ENCODE measurements around the gene SCAMP1.

Gene SCAMP1

DNA sequence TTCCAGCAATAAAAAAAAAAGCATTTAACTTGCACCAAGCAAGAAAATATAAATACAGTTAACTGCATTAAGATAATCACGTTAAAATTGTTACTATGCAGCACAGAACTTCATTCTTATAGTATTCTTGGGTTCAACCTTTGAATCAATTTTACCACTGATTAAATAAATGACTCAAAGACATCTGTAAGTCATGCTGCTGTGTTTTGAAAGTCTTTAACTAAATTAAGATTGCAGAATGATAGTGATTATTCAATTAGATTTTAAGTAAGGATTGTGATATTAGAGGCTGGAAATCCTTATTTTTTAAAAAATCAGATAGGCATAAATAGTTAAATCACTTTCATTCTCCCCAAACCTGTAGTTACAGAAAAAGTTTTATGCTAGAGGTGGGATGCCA, 116.4 kb downstream of the SCAMP1 start:
- H3K27ac Mint-ChIP-seq, result no peak overlapping the region
- DNase-seq (ENCODE audit: low spot score in 2 of 2), result no peak
- H3K27me3 Mint-ChIP-seq, result no peaks in the 10 kb centered on the region
- H3K4me1 Mint-ChIP-seq, result no peaks in the 10 kb centered on the region
- no peak overlapping the region for H3K4me3 Mint-ChIP-seq
- no peak for ATAC-seq (ENCODE audit: low read depth)
- H3K36me3 Mint-ChIP-seq, result peaks cover 6% of the 10 kb centered on the region
- H3K9me3 Mint-ChIP-seq, result no peaks in the 10 kb centered on the region

DNA sequence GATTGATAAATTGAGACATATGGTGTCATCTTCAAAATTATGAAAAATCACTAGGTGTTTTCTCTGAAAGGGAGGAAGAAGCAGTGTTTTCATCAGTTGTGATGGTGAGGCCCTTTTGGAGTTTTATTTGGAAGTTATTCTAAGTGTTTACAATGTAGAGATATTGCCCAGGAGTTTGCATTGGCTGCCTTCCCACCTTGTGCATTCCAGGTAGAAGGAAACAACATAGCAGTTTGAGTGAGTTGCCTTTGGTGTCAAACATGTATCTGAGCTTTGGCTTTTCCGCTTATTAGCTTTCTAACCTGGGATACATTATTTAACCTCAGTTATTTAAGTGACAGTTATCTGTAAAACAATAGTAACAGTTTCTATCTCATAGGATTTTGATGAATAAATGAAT, 122.5 kb downstream of the SCAMP1 start:
- peaks cover 2% of the 10 kb centered on the region for H3K36me3 Mint-ChIP-seq
- H3K9me3 Mint-ChIP-seq, result no peaks in the 10 kb centered on the region
- H3K4me3 Mint-ChIP-seq, result no peak overlapping the region
- ATAC-seq (ENCODE audit: low read depth) (no peak), DNase-seq (ENCODE audit: low spot score in 2 of 2) (no peak)
- no peak overlapping the region for H3K27ac Mint-ChIP-seq
- H3K27me3 Mint-ChIP-seq, result no peaks in the 10 kb centered on the region
- peaks cover 15% of the 10 kb centered on the region for H3K4me1 Mint-ChIP-seq

DNA sequence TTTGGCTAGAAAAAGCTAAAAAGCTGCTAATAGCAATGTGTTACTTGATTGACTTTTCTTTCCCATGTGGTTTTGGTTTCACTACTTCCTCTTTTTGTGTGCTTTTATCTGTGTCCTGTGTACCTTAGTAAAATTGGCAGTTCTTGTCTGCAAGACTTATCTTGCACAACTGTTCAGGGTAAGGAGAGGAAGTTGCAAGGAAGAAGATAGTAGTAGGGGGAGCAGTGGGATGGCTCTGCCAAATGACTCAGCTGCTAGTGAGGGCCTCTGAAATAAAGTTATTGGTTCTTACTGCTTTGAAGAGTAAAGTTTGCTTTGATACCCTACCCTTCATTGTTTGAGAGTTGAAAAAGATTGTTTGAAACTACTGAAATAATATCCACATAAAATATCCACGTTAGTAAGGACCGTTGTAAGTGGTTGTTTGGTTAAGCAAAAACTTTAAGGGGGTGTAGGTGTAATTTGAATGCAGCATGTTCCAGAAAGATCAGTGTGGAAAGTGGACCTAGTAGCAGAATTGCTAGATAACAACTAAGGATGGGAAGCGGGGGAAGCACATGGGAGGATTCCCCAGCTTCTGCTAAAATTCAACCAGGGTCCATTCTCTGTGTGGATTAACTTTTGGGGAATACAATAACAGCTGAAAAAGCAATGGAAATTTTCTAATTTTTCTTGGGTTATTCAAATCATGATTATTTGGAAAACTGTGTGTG, 123.5 kb downstream of the SCAMP1 start:
- no peak overlapping the region for H3K4me3 Mint-ChIP-seq
- DNase-seq (ENCODE audit: low spot score in 2 of 2), result peak in 1 of 2 donors; percentile 19
- peak; percentile 97 for ATAC-seq (ENCODE audit: low read depth)
- no peaks in the 10 kb centered on the region for H3K9me3 Mint-ChIP-seq
- peaks cover 2% of the 10 kb centered on the region for H3K36me3 Mint-ChIP-seq
- no peaks in the 10 kb centered on the region for H3K27me3 Mint-ChIP-seq
- H3K4me1 Mint-ChIP-seq, result peaks cover 15% of the 10 kb centered on the region
- peak overlapping the region; percentile 16 for H3K27ac Mint-ChIP-seq

DNA sequence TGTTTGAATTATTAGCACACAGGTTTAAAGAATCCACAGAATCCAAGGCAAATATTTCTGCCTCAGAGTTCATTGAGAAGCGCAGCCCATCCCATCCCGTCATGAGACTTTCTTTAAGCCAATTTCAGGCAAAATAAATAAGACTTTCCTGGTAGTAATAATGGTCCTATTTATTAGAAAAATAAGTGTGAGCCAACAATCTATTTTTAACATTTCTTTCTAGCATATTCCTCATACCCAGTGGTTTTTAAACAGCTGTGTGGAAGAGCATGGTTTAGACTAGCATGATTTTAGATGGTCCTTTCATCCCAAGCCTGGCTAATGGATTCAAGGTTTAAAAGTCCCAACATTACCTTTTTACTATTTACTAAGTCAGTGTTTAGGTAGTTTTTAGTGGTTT, 125.8 kb downstream of the SCAMP1 start:
- H3K4me1 Mint-ChIP-seq, result peaks cover 18% of the 10 kb centered on the region
- no peak overlapping the region for H3K27ac Mint-ChIP-seq
- H3K27me3 Mint-ChIP-seq, result no peaks in the 10 kb centered on the region
- H3K4me3 Mint-ChIP-seq, result no peak overlapping the region
- DNase-seq (ENCODE audit: low spot score in 2 of 2), result no peak
- no peaks in the 10 kb centered on the region for H3K9me3 Mint-ChIP-seq
- ATAC-seq (ENCODE audit: low read depth), result no peak
- H3K36me3 Mint-ChIP-seq, result peaks cover 8% of the 10 kb centered on the region

DNA sequence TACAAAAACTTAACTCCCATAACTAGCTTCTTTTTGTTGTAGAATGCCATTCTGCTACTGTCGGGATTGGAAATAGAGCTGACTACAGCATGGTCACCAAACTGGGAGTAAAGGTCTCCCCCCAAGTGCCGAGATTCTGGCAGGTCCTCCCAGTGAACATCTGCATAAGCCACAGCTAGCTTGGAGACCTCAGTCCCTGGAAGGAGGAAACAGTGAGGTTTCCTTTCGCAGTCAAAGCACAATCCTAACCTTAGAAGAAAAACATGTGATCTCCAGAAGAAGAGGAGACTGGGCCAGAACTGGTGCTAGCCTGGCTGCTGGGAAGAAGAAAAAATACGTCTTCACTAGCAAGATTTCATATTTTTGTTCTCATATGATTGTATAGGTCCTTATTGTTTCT, 127.4 kb downstream of the SCAMP1 start:
- Mint-ChIP-seq H3K27ac (no peak overlapping the region), H3K27me3 (no peaks in the 10 kb centered on the region), H3K4me1 (peaks cover 16% of the 10 kb centered on the region), H3K4me3 (no peak overlapping the region), H3K36me3 (peaks cover 6% of the 10 kb centered on the region), H3K9me3 (no peaks in the 10 kb centered on the region)
- DNase-seq (ENCODE audit: low spot score in 2 of 2) (no peak), ATAC-seq (ENCODE audit: low read depth) (no peak)

DNA sequence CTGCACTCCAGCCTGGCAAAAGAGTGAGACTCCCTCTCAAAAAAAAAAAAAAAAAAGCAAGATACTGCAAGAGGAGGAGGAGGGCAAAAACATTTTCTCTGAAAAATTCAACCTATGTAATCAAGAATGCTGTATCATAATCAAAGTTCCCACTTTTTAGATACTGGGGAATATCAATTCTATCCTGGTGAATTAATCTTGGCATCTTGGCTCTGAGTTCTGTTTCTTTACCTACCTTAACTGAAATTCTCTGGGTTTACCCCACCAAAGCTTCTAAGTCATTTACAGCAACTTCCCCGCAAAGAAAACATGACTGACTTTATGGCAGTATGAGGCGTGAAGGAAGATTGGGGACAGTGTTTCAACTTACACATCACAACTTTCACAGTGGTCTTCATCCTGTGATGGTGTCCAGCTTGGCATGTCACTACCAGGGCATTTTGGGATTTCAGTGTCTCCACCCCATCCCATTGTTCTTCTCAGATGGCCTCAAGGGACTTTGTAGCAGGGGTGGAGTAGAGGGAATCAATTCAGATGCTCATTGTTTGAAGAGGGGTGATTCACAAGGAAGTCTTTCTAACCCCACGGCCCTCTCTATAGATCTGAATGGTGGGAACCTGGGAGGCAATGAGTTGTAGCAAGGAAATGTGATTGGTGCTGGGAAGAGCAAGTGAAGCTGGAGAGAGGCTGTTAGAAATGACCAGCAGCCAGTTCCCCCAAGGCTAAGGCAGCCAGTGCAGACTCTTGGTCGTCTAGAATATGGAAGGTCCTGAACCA, 130.5 kb downstream of the SCAMP1 start:
- peaks cover 8% of the 10 kb centered on the region for H3K36me3 Mint-ChIP-seq
- H3K9me3 Mint-ChIP-seq, result no peaks in the 10 kb centered on the region
- H3K4me1 Mint-ChIP-seq, result peaks cover 5% of the 10 kb centered on the region
- H3K27ac Mint-ChIP-seq, result peak overlapping the region; percentile 56
- H3K27me3 Mint-ChIP-seq, result no peaks in the 10 kb centered on the region
- no peak for ATAC-seq (ENCODE audit: low read depth)
- DNase-seq (ENCODE audit: low spot score in 2 of 2), result no peak
- H3K4me3 Mint-ChIP-seq, result no peak overlapping the region

DNA sequence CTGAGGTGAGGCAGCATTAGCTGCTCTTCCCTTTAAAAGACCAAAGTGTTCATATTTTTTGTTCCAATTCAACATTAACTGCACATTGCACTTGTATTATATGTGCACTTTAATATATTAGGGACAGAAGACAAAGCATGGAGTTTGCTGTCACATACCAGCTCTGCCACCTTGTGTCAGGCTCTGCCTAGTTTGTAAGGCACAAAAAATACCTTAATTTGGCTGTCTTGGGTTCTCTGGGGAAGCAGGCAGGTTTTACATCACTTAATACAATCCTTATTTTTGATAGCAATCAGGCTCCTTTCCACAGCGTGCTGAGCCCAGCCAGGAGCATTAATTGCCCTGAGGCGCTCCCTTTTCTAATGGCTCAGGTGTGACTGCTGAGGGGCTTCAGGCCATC, 131.8 kb downstream of the SCAMP1 start:
- peaks cover 10% of the 10 kb centered on the region for H3K4me1 Mint-ChIP-seq
- H3K36me3 Mint-ChIP-seq, result peaks cover 8% of the 10 kb centered on the region
- H3K9me3 Mint-ChIP-seq, result no peaks in the 10 kb centered on the region
- H3K4me3 Mint-ChIP-seq, result no peak overlapping the region
- no peak overlapping the region for H3K27ac Mint-ChIP-seq
- ATAC-seq (ENCODE audit: low read depth) (no peak), DNase-seq (ENCODE audit: low spot score in 2 of 2) (no peak)
- H3K27me3 Mint-ChIP-seq, result no peaks in the 10 kb centered on the region

DNA sequence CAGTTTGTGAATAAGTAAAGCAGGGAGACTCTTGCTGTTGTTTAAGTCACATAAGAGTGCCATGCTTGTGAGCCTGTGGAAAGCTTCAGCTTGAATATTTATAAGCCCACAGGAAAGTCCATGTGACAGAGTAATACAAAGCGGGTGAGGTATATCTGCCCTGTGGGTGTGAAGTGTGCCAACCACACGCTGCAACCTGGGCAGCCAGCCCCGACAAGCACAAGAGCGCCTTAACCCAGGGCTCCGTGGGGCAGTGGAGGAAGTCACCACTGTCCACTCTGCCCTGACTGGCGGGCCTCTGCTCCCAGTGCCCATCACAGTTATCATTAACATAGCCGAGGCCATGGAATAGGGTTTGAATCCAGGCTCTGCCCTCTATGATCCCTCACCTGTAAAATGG, 132.2 kb downstream of the SCAMP1 start:
- Mint-ChIP-seq H3K27ac (no peak overlapping the region), H3K36me3 (peaks cover 8% of the 10 kb centered on the region), H3K27me3 (no peaks in the 10 kb centered on the region), H3K4me3 (no peak overlapping the region), H3K4me1 (peaks cover 11% of the 10 kb centered on the region), H3K9me3 (no peaks in the 10 kb centered on the region)
- no peak for ATAC-seq (ENCODE audit: low read depth)
- DNase-seq (ENCODE audit: low spot score in 2 of 2), result no peak

DNA sequence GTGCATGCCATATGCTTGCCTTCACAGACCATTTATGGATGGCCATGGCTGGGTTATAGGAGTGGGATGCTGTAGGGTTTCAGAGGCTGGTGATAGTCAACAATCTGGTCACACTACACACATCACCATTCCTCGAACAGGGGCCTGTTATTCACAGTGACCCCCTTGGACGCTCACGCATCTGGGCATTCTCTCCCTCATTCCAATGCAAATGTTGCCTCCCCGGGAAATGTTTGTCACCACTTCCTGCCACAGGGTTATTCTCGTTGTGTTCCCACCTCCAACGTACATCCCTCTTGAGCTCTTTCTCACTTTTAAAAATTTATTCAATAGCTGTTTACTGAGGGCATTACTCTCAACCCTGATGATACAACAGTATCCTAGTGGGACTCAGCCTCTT, 135.4 kb downstream of the SCAMP1 start:
- H3K9me3 Mint-ChIP-seq, result no peaks in the 10 kb centered on the region
- ATAC-seq (ENCODE audit: low read depth) (no peak), DNase-seq (ENCODE audit: low spot score in 2 of 2) (no peak)
- H3K27me3 Mint-ChIP-seq, result no peaks in the 10 kb centered on the region
- H3K36me3 Mint-ChIP-seq, result peaks cover 6% of the 10 kb centered on the region
- peaks cover 21% of the 10 kb centered on the region for H3K4me1 Mint-ChIP-seq
- peak overlapping the region; percentile 38 for H3K27ac Mint-ChIP-seq
- H3K4me3 Mint-ChIP-seq, result no peak overlapping the region

DNA sequence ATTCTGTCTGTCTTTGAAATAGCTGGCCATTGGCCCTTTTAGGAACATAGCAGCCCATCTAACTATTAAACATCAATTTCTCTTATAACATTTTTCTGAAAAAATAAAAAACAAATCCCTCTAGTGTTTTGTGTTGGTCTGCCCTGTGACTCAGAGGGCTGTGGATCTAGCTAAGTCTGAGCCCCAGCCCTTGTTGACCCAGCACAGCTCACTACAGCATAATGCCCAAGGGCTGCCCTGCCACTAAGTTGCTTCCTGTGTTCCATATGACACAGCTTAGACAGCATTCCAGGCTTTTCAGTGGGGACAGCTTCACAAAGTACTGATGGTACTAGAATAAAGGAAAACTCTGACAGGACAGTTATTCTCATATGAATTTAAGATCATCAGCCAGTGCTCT, 136.0 kb downstream of the SCAMP1 start:
- Mint-ChIP-seq H3K27ac (peak overlapping the region; percentile 38), H3K36me3 (peaks cover 2% of the 10 kb centered on the region), H3K4me3 (no peak overlapping the region), H3K27me3 (no peaks in the 10 kb centered on the region), H3K9me3 (no peaks in the 10 kb centered on the region), H3K4me1 (peaks cover 19% of the 10 kb centered on the region)
- ATAC-seq (ENCODE audit: low read depth), result no peak
- no peak for DNase-seq (ENCODE audit: low spot score in 2 of 2)

DNA sequence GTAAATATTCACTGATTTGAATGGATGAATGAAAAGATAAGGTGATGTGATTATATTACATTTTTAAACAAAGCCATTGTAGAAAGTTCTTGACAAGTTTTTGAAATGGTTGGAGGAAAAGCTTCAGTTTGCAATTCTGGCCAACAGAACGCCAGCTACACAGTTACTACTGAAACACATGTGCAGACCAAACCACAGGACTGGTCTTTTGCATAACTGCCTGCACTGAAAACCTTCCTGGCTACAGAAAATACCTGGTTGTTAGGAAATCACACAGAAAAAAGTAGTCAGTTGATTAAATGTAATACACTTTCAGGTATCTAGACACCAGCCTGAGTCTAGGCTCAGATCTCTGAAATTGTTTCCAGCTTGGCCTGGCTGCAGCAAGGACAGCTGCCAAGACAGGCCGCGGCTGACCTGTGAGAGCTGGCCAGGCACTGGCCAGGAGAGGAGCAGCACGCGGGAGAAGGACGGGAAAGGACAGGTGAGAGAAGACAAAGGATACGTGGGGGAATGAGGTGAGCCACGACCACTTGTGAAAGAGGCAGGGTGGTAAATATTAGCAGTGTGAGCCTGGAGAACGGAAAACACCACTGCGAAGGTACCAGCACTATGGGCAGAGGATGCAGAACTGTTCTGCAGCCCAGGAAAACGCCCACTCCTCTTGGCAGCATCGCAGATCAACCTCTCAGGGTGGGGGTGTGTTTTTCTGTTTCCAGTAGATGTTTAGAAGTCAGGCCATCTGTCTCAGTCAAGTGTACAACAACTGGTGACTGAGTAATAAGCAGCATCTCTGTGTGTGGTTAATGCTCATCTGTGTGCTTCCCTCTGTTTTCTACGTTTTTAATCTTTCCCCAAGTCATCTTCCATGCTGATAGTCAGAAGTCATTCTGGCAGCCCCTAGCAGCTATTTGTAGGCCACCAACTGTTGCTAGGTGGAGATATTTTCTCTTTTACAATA, 137.4 kb downstream of the SCAMP1 start:
- no peaks in the 10 kb centered on the region for H3K9me3 Mint-ChIP-seq
- H3K4me3 Mint-ChIP-seq, result no peak overlapping the region
- H3K27me3 Mint-ChIP-seq, result no peaks in the 10 kb centered on the region
- H3K4me1 Mint-ChIP-seq, result peaks cover 28% of the 10 kb centered on the region
- DNase-seq (ENCODE audit: low spot score in 2 of 2) (no peak), ATAC-seq (ENCODE audit: low read depth) (no peak)
- H3K36me3 Mint-ChIP-seq, result peaks cover 2% of the 10 kb centered on the region
- H3K27ac Mint-ChIP-seq, result peak overlapping the region; percentile 8

DNA sequence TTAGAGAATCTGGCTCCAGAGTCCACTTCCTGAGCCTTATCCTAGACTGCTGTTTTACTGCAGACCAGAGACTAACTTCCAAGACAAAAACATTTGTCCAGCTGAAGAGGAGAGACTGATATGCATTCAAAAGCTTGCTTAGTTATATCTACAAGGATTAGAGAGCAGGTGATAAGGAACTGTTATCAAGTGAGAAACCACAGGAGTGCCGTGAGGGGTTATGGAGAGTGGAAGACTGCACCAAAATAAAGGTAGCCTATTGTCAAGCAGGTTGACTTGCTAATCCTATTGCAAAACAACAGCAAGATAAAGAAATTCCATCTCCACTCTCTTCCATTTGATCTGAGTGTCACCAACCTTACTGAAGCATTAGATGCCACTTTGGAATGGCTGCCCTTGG, 139.1 kb downstream of the SCAMP1 start:
- Mint-ChIP-seq H3K27me3 (no peaks in the 10 kb centered on the region), H3K4me3 (no peak overlapping the region), H3K4me1 (peaks cover 28% of the 10 kb centered on the region), H3K36me3 (no peaks in the 10 kb centered on the region), H3K27ac (no peak overlapping the region), H3K9me3 (no peaks in the 10 kb centered on the region)
- DNase-seq (ENCODE audit: low spot score in 2 of 2) (no peak), ATAC-seq (ENCODE audit: low read depth) (no peak)

DNA sequence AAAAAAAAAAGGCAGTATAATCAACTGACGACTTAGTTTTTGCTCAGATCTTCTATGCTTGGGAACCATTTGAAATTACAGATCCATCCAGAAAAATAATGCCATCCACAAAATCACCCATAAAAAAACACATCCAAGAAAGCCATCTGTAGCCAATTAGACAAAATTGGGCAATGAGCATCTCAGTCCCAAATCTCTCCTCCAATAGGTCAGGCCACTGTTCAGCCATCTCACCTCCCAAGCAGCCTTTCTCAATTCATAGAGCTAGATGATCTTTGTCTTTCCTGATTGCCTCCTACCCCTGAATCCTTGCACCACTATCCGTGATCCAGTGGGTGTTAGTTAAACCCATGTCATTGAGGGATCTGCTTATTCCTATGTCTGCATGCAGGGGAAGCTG, 139.6 kb downstream of the SCAMP1 start:
- ATAC-seq (ENCODE audit: low read depth), result no peak
- Mint-ChIP-seq H3K27ac (no peak overlapping the region), H3K4me3 (no peak overlapping the region), H3K36me3 (no peaks in the 10 kb centered on the region), H3K27me3 (no peaks in the 10 kb centered on the region), H3K9me3 (no peaks in the 10 kb centered on the region), H3K4me1 (peaks cover 28% of the 10 kb centered on the region)
- DNase-seq (ENCODE audit: low spot score in 2 of 2), result no peak

DNA sequence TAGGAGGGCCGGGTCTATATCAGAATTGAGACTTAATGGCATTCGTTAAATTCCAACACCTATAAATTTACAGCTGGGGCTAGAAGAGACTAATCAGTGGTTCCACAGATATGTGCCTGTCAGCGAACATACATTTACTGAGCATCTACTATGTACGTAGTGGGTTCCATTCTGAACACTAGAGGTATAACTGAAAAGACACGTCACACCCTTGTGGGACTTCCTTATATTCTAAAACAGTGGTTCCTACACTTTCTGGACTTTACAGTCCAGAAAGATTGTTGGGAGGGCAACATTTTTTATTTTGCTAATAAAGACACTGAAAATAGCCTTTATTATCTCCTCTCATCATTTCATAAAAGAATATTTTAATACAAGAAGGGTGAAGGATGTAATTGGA, 140.5 kb downstream of the SCAMP1 start:
- H3K27me3 Mint-ChIP-seq, result no peaks in the 10 kb centered on the region
- H3K9me3 Mint-ChIP-seq, result no peaks in the 10 kb centered on the region

More for the DNA sequence above, 140.5 kb downstream of the SCAMP1 start:
- no peak overlapping the region for H3K27ac Mint-ChIP-seq
- H3K4me3 Mint-ChIP-seq, result no peak overlapping the region
- no peak for DNase-seq (ENCODE audit: low spot score in 2 of 2)
- ATAC-seq (ENCODE audit: low read depth), result no peak
- H3K36me3 Mint-ChIP-seq, result no peaks in the 10 kb centered on the region
- H3K4me1 Mint-ChIP-seq, result peaks cover 26% of the 10 kb centered on the region

Measured in memory B cell (primary cell).